Stomach (tissue), 4 donors: ENCODE data around the gene GALK1.

ENCODE experiments used
- POLR2A ChIP-seq, 4 donors: fragments of 450-650 bp; IDR thresholded peaks; one replicate each; pipeline ENCODE4 v1.6.1; 2016; ENCODE audit warnings: antibody characterized with exemption in 4 of 4, control low read depth in 2 of 4, mild to moderate bottlenecking in 1 of 4, moderate library complexity in 1 of 4
- POLR2AphosphoS5 ChIP-seq, 3 donors: sonication (generic); formaldehyde crosslinking; IDR thresholded peaks; one replicate each; pipeline ENCODE4 v1.6.1; 2016; ENCODE audit warnings: antibody characterized with exemption in 3 of 3
- TF ChIP-seq, protein P1 (sequence below), 7 experiments: fragments of 450-650 bp in 4 of 7; fragments of 200-600 bp in 3 of 7; sonication (generic) in 3 of 7; IDR thresholded peaks; one replicate each; pipeline ENCODE4 v1.5.1; 2016 to 2019; ENCODE audit warnings: antibody characterized with exemption in 7 of 7, control low read depth in 2 of 7, mild to moderate bottlenecking in 1 of 7

DNA sequence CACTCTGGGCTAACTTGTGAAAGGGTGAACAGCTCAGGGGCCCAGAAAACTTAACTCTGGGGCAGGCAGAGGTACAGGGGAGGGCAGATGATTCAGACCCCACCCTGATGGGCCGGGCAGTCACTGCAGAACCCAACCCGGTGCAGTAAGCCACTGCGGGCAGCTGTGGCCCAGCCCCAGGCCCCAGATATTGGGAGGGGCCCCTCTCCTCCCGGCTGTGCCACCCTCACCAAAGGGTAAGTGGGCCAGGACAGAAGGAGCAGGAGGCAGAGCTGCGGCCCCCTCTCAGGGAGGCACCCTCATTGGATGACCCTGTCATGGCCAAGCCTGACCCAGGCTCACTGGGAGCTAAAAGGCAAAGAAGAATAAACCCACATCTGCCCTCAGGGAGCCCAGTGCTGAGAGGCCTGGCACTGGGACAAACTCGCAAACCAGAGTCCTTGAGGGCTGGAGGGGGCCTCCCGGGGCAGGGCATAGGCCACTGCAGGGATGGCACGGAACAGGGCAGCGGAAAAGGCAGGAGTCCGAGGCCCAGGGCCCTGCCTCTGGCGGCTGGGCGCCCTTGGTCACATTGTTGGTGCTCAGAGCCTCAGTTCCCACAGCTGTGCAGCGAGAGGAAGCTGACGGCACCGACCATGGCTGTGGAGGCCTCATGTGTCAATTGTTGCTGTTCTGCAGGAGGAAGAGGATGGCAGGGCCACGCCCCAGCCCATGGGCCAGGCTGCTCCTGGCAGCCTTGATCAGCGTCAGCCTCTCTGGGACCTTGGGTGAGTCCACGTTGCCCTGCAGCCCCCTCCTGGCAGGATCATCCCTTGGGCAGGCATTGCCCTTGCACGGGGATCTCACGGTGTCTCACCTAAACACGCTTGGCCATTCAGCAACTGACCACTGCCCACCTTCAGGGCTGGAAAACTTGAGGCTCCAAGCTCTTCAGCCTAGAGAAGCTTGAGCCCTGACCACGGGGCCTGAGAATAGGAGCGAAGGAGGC is 40.7 kb downstream of the GALK1 start:
- TF ChIP-seq, protein P1, sequence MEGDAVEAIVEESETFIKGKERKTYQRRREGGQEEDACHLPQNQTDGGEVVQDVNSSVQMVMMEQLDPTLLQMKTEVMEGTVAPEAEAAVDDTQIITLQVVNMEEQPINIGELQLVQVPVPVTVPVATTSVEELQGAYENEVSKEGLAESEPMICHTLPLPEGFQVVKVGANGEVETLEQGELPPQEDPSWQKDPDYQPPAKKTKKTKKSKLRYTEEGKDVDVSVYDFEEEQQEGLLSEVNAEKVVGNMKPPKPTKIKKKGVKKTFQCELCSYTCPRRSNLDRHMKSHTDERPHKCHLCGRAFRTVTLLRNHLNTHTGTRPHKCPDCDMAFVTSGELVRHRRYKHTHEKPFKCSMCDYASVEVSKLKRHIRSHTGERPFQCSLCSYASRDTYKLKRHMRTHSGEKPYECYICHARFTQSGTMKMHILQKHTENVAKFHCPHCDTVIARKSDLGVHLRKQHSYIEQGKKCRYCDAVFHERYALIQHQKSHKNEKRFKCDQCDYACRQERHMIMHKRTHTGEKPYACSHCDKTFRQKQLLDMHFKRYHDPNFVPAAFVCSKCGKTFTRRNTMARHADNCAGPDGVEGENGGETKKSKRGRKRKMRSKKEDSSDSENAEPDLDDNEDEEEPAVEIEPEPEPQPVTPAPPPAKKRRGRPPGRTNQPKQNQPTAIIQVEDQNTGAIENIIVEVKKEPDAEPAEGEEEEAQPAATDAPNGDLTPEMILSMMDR (IDR thresholded peaks at IDR 0.05), result no peak
- no peak for TF ChIP-seq POLR2A (IDR thresholded peaks at IDR 0.05)
- no peak for TF ChIP-seq POLR2AphosphoS5 (IDR thresholded peaks at IDR 0.05)
